DMS153 treated with DMSO at 0.1 percent for 48 hours (cell line): ENCODE measurements around the gene SULT1A2.
"Not testable (repeated sequence)": the region's sequence is repeated elsewhere in the genome, so short reads cannot be mapped to it uniquely, and the experiment has no call there.

Source experiments
- DNase-seq: peaks from one replicate; lab custom pipeline; 2025; ENCODE audit not compliant: unreplicated experiment; lab: John Stamatoyannopoulos, UW

SULT1A2 gene

DNA sequence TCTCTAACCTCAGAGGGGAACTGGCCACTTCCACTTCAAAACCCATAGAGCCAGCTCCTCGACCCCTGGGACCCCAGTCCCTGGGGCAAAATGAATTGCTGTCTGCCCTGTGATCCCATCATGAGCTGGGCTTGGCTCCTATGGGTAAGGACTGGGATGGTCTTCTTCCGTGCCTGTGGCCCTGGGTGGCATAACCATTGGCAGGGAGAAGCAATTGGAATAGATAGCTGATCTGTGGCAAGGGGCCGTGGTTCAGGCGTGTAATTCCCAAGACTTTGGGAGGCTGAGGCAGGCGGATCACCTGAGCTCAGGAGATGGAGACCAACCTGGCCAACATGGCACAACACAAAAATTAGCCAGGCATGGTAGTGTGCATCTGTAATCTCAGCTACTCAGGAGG lies 4.3 kb downstream of the SULT1A2 start:
- no peak for DNase-seq

DNA sequence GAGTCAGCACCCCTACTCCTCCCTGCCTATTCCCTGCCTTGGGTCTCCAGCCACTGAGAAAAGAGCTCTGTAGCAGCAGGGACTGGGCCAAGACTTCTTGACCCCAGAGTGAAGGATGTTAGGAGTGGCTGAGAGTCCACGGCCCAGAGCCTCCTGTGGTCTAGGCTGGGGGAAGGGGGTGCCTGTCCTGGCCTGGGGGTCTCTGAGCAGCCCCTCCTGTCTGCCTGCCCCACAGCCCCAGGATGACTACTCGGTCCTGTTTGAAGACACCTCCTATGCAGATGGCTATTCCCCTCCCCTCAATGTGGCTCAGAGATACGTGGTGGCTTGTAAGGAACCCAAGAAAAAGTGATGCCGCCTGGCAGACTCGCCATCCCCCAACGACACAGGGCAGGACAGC lies 5.5 kb downstream of the SULT1A2 start:
- DNase-seq: no peak

DNA sequence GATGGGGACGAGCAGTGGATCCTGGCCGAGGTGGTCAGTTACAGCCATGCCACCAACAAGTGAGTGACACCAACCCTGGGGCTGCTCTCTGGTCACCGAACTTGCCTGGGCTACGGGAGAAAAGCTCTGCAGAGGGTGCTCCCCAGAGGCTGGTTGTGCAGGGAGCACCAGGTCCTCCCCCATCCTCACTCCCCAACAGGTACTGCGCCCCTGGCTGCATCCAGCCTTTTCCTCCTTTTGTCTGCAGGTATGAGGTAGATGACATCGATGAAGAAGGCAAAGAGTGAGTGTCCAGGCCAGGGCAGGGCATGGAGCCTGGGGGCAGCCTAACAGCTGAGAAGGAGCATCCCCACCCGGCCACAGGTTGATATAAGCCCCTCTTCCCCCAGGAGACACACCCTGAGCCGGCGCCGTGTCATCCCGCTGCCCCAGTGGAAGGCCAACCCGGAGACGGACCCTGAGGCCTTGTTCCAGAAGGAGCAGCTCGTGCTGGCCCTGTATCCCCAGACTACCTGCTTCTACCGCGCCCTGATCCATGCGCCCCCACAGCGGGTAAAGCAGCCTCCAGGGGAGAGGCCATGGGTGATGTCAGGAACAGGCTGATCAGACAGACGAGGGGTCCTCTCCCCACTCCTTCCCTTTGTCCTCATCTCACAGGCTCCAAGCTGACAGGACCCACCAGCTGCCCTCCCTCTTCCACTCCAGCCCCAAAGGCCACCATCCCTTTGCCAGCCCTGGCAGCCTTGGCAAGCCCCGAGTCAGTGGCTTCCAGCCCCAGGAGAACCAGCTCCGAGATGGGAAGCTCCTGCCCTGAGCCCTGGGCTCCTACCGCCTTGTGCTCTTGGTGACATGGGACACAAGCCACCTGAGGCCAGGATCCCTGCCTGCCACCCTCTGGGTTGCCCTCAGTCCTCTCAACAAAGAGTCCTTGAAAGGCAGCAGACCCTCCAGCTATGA lies 6.2 kb downstream of the SULT1A2 start:
- DNase-seq: no peak

DNA sequence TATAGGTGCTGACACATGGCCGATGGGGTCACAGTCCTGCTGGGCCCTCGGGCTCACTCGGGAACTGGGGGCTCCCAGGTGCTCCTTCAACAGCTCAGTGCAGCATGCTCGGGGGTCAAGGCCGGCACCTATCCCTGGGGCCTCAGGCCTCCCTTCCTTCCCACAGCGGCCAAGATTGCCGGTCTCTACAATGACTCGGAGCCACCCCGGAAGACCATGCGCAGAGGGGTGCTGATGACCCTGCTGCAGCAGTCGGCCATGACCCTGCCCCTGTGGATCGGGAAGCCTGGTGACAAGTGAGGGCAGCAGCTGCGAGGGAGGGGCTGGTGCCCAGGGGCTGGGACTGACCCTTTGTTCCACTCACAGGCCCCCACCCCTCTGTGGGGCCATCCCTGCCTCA lies 6.9 kb downstream of the SULT1A2 start:
- DNase-seq: no peak

DNA sequence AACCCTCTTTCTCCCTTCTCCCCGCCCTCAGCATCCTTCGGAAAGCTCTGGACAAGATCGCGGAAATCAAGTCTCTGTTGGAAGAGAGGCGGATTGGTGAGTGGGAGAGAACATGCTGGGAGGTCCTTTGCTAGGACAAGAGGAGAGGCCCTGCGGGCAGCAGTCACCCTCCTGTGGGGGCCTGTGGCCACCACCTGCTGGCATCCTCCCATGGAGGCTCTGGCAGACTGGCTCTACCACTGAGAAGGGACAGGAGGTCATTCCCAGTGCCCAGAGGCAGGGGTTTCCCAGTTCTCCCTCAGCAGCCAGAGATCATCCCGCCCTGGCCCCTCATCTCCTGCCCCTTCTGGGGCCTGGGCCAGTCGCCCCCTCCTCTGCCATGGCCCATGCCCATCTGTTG lies 7.8 kb downstream of the SULT1A2 start:
- no peak for DNase-seq

DNA sequence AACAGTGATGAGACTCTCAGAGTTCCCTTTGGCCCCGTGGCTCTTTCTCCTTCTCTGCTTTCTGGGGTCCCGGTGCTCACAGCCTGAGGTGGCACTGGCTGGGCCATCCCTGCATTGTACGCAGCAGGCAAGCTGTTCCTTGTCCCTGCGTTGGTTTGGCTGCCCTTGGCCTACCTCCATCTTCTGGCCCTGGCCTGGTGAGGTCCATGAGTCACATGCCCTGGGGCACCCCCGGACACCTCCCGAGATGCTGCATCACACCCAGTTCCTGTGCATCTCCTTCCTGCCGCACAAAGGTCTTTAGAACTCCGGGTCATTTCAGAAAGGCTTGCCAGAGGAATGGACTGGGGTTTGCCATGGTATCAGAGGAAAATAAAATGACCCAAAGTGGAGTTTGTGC lies 9.5 kb downstream of the SULT1A2 start:
- DNase-seq: no peak

DNA sequence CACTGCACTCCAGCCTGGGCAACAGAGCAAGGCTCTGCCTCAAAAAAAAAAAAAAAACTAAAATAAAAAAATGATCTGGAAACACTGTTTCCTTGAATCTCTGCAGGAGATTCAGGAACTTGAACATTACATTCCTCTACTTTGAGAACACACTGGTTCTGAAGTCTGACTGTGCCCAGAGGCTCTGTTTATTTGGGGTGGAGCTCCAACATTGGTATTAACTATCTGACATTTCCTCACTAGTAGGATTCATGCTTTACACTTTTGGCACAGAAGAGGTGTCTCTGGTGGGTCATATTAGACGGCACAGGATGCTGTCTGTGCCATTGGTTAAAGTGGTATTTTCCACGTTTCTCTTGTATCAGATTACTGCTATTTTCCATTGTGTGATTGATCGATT lies 10.4 kb downstream of the SULT1A2 start:
- no peak for DNase-seq

DNA sequence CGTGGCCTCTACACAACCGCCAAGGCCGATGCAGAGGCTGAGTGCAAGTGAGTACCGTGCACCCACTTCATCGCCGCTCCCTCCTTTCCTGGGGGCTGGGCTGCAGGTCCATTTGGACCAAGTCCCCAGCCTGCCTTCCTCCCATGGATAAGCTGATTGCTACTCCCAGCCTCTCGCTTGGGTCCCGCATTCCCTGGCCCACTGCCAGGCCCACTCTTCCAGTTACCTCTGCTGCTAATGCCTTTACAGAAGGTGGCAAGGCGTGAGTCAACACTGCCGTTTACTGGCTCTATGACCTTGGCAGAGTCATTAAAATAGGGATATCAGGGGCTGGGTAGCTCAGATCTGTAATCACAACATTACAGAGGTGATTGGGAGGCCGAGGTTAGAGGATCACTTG lies 11.2 kb downstream of the SULT1A2 start:
- no peak for DNase-seq

DNA sequence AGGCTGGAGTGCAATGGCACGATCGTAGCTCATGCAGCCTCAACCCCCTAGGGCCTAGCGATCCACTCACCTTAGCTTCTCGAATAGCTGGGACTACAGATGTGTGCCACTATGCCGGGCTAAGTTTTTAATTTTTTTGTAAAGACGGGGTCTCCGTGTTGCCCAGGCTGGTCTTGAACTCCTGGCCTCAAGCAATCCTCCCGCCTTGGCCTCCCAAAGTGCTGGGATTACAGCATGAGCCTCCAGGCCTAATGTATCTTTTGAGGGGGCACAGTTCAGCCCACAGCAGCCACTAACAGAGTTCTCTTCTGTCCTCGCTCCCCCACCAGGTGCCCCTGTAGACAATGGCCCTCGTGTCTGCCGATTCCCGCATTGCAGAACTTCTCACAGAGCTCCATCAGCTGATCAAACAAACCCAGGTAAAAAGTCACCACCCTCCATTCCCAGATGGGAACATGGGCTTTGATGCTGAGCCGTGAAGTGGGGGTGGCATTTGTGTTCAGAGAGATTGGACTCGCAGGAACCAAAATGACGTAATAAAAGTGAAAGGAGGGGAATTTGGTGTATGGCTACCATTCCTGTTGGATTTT lies 16.0 kb downstream of the SULT1A2 start:
- DNase-seq: no peak

DNA sequence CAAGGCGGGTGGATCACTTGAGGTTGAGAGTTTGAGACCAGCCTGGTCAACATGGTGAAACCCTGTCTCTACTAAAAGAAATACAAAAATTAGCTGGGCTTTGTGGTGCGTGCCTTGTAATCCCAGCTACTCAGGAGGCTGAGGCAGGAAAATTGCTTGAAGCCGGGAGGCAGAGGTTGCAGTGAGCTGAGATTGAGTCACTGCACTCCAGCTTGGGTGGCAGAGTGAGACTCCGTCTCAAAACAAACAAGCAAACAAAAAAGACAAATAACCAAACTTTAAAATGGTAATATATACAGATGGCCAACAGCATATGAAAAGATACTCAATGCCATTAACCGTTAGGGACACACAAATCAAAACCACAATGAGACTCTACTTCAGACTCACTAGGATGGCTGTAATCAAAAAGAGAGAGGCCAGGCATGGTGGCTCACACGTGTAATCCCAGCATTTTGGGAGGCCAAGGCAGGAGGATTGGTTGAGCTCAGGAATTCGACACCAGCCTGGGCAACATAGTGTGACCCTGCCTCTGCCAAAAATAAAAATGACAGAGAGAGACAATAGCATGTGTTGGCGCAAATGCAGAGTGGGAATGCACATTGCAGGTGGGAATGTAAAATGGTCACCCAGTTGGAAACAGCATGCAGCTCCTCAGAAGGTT lies 21.3 kb downstream of the SULT1A2 start:
- no peak for DNase-seq

DNA sequence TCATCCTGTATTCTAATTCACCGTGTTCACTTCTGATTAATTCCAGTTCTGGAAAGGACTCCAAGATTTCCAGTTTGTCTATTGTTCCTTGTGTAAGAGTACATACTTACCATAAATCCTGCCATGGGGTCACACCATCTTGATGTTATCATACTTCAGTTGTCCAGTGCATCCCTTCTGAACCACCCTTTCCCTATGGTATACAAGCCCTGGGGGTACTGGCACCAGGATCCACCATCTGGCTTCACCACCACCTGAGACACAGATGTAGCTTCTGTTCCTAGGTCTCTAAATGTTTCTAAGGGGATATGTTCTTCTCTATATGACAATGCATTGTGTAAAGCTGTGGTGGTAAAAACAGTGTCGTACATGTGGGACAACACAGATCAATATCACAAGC lies 21.9 kb downstream of the SULT1A2 start:
- DNase-seq: no peak

DNA sequence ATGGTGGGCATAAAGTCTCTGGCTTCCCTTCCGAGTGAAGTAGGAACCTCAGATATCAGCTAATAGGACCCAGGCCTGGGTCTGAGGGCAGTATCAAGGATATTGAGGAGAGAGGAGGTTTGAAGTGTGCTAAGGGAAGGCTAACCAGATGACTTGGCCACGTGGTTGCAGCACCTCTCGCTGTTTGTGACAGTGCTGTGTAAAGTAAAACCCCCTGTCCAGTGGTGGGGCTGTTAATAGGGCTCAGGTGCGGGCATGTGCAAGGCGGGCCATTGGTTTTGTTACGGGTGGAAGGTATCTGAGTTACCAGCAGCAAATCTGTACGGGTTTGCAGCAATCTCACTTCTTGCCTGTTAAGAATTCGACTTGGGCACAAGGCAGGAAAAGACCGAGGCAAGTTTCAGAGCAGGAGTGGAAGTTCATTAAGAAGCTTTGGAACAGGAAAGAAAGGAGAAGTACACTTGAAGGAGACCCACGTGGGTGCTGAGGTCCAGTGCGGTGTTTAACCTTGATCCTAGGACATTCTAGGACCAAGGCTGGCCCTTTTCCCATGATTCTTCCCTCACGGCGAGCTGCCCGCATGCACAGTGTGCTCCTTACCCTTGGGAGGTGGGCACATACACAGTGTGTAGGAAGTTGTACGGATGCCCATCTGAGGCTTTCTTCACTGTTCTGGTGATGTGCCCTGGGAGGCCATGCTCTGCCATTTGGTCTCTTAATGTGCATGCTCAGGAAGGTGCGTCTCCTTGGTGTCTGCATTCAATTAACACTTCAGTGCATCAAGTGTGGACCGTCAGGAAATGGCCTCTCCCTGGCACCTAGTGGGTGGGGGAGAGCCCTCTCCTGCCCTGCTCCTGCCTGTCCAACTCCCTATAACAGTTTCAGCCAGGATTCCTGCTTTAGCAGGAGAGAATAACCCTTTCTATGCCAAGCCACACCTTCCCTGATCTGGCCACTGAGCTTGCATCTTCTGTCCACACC lies 22.8 kb downstream of the SULT1A2 start:
- no peak for DNase-seq

DNA sequence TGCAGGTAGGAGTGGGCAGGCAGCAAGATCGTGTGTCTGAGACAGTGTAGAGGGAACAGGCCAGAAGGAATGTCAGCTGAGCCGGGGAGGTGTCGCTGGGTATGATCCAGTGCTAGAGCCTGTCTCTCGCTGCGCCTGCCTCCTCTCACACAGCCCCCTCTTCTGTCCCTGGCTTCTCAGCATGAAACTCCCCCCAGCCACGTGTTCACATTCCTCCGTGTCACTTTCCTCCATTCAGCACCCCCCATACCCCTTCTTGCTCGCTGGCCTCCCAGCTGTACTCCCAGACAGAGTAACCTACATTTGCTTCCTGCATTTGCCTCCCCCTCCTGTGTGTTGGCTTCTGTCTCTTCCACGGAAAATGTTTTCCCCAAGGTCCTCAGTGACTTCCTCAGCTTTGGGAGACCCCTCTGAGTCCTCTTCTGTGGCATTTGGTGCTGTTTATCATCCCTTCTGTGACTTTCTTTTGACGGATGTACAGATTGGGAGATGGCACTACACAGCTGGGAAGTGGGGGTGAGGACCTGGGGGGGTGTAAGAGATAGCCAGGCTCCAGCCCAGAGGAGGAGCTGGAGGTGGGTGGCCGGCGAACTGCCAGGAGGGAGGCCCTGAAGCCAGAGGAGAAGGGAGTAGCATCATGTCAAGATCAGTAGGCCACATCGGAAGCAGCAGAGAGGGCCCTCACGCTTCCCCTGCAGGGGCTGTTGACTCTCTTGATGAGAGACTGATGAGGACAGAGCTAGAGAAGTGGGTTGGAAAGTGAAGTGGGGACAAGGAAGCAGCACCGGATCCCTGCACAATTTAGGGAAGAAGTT lies 23.9 kb downstream of the SULT1A2 start:
- no peak for DNase-seq

DNA sequence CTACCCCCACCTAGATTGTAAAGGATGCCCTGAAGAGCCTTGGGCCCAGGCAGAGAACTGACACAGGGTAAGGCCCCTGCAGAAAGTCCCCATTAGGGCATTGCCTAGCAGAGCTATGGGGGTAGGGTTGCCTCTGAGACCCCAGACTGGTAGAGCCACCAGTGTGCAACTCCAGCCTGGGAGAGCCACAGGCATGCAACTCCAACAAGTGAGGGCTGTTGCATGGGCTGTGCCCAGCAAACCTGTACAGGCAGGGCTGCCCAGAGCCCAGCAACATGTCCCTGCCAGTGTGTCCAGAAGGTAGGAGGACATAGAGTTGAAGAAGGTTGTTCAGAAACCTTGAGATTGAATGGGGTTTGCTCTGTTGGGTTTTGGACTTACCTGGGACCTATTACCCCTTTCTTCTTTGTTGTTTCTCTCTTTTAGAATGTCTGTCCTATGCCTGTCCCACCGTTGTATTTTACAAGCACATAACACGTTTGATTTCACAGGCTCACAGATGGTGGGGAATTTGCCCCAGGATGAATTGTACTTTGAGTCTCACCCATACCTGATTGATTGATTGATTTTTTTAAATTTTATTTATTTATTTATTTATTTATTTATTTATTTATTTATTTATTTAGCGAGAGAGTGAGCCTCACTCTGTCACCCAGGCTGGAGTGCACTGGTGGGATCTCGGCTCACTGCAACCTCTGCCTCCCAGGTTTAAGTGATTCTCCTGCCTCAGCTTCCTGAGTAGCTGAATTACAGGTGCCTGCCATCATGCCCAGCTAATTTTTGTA lies 26.7 kb downstream of the SULT1A2 start:
- no peak for DNase-seq

DNA sequence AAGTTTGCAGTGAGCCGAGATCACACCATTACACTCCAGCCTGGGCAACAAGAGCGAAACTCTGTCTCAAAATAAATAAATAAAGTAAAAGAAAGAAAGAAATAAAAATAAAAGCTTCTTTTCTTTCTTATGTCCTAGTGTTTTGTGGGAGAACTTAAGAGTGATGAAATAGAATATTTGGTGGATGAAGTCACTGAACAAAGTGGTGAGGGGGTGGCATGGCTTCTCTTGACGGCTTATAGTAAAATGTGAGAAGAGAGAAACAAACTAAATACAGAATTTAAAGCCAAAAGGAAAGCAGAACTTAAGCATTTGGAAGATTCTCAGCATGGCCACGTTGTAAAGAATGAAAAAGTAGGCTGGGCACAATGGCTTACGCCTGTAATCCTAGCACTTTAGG lies 27.8 kb downstream of the SULT1A2 start:
- no peak for DNase-seq

DNA sequence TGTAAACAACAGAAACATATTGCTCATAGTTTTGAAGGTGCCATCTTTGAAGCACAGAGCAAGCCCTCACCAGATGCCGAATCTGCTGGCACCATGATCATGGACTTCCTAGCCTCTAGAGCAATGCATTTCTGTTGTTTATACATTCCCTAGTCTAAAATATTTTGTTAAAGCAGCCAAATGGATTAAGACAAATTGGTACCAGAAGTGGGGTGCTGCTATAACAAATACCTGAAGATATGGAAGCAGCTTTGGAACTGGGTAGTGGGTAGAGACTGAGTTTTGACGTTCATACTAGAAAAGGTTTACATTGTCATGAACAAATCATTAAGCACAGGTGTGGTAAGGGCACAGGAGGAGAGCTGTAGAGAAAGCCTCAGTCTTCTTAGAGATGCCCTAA lies 29.6 kb downstream of the SULT1A2 start:
- DNase-seq: no peak

DNA sequence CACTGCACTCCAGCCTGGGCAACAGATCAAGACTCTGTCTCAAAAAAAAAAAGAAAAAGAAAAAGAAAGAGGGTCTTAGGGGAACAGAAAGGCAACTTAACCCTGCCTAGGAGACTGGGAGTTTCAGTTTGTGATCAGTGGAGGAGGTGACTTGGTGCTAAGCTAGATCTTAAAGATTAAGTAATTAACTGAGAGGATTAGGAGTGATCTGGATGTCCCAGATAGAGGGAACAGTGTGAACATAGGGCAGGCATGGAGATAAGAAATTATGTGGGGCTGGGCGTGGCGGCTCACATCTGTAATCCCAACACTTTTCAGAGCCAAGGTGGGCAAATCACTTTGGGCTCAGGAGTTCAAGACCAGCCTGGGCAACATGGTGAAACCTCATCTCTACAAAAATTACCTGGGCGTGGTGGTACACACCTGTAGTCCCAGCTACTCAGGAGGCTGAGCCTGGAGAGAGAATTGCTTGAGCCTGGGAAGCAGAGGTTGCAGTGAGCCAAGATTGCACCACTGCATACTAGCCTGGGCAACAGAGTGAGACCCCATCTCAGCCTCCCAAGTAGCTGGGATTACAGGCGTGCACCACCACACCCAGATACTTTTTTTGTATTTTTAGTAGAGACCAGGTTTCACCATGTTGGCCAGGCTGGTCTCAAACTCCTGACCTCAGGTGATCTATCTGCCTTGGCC lies 30.5 kb downstream of the SULT1A2 start:
- not testable (repeated sequence) for DNase-seq

DNA sequence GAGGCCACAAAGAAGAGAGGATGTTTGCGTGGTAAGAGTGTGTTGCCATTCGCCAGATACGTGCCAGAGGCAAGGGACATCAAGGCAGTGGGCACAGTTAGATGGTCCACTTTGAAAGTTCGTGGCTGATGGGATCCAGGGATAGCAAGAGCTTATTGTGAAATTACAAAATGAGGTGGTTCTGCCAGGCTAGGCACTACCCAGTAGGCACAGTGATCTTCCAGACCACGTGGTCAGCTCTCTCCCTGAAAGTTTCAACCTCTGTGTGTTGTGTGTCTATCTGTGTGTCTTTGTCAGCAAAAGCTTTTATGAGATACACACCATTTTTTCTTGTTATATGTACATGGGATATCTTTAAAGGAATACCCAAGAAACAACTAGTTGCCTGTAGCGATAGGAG lies 33.6 kb downstream of the SULT1A2 start:
- DNase-seq: no peak

DNA sequence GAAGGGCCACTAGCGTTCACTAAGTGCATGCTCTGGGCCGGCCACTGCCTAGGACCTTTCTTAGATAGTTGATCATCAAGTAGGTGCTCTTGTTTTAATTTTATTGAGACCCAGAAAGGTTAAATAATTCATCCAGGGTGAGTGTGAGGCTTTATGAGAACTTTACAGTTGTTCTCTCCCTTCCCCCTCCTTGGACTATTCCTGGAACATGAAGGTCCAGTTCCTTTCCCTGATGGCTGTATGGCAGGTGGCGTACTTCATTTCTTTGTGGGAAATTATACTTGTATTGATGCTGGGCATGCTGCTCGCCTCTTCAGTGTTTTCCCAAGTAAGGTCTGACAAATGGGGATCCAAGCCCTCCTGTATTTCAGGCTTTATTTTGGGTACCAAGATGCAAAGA lies 34.7 kb downstream of the SULT1A2 start:
- no peak for DNase-seq
